KOPT-K1 (cell line): Measurements from ENCODE around the gene DNAAF8.
"Not testable (repeated sequence)": the region's sequence is repeated elsewhere in the genome, so short reads cannot be mapped to it uniquely, and the experiment has no call there.

ENCODE experiments used
- H3K27ac ChIP-seq: fragments of 200-600 bp; sonication (generic); 2 replicates; pipeline ENCODE4 v1.5.1; 2016; ENCODE audit warnings: antibody characterized with exemption, mild to moderate bottlenecking, low read depth, low read length; ENCODE audit not compliant: poor library complexity, severe bottlenecking
- H3K36me3 ChIP-seq: fragments of 200-600 bp; sonication (generic); 2 replicates; pipeline ENCODE4 v1.5.1; 2017; ENCODE audit warnings: antibody characterized with exemption, mild to moderate bottlenecking, low read length, moderate library complexity; ENCODE audit not compliant: insufficient read depth
- H3K9me3 ChIP-seq: fragments of 200-600 bp; sonication (generic); 2 replicates; pipeline ENCODE4 v1.5.1; 2017; ENCODE audit warnings: antibody characterized with exemption, low read length, mild to moderate bottlenecking; ENCODE audit not compliant: insufficient read depth, poor library complexity, severe bottlenecking

Gene DNAAF8

GRCh38 chr16:4728676-4729075 lies 5.7 kb upstream of the DNAAF8 start:
- Histone ChIP-seq H3K36me3 (peaks cover 42% of the 10 kb centered on the region; the same call in 1 of the 2 replicates), H3K9me3 (no peaks in the 10 kb centered on the region), H3K27ac (no peak overlapping the region)

GRCh38 chr16:4729876-4730275 lies 4.5 kb upstream of the DNAAF8 start:
- Histone ChIP-seq H3K9me3 (no peaks in the 10 kb centered on the region), H3K36me3 (peaks cover 38% of the 10 kb centered on the region; the same call in 1 of the 2 replicates), H3K27ac (no peak overlapping the region)

GRCh38 chr16:4733211-4733742 lies 1.1 kb upstream of the DNAAF8 start:
- Histone ChIP-seq H3K9me3 (no peaks in the 10 kb centered on the region), H3K27ac (peak overlapping the region; percentile 77)

GRCh38 chr16:4733747-4734062 lies 632 bp upstream of the DNAAF8 start:
- Histone ChIP-seq H3K9me3 (no peaks in the 10 kb centered on the region), H3K36me3 (peaks cover 18% of the 10 kb centered on the region; the same call in 1 of the 2 replicates), H3K27ac (peak overlapping the region; percentile 77)

More at GRCh38 chr16:4733211-4733742, 1.1 kb upstream of the DNAAF8 start:
- H3K36me3 ChIP-seq = peaks cover 22% of the 10 kb centered on the region; the same call in 1 of the 2 replicates

GRCh38 chr16:4734730-4735535 lies 596 bp downstream of the DNAAF8 start:
- no peaks in the 10 kb centered on the region for H3K9me3 ChIP-seq
- H3K27ac ChIP-seq = peak overlapping the region; percentile 77
- H3K36me3 ChIP-seq = peaks cover 7% of the 10 kb centered on the region; the same call in 1 of the 2 replicates

- no peaks in the 10 kb centered on the region for H3K9me3 ChIP-seq
- H3K27ac ChIP-seq = no peak overlapping the region
- H3K36me3 ChIP-seq = no peaks in the 10 kb centered on the region
Measured at GRCh38 chr16:4736546-4736945, 2.2 kb downstream of the DNAAF8 start.

GRCh38 chr16:4737545-4737944 lies 3.2 kb downstream of the DNAAF8 start:
- no peaks in the 10 kb centered on the region for H3K36me3 ChIP-seq
- H3K27ac ChIP-seq = no peak overlapping the region
- H3K9me3 ChIP-seq = no peaks in the 10 kb centered on the region

GRCh38 chr16:4738370-4738769 lies 4.0 kb downstream of the DNAAF8 start:
- H3K9me3 ChIP-seq, H3K27ac ChIP-seq, H3K36me3 ChIP-seq: not testable (repeated sequence)

- Histone ChIP-seq H3K27ac (no peak overlapping the region), H3K36me3 (no peaks in the 10 kb centered on the region), H3K9me3 (no peaks in the 10 kb centered on the region)
Measured at GRCh38 chr16:4743226-4743878, 9.0 kb downstream of the DNAAF8 start.

GRCh38 chr16:4744555-4745273 lies 10.4 kb downstream of the DNAAF8 start:
- no peaks in the 10 kb centered on the region for H3K9me3 ChIP-seq

GRCh38 chr16:4745274-4745569 lies 10.9 kb downstream of the DNAAF8 start:
- Histone ChIP-seq H3K36me3 (no peaks in the 10 kb centered on the region; the same call in 1 of the 2 replicates), H3K27ac (no peak overlapping the region), H3K9me3 (no peaks in the 10 kb centered on the region)

More at GRCh38 chr16:4744555-4745273, 10.4 kb downstream of the DNAAF8 start:
- Histone ChIP-seq H3K27ac (no peak overlapping the region), H3K36me3 (no peaks in the 10 kb centered on the region; the same call in 1 of the 2 replicates)

GRCh38 chr16:4746215-4746614 lies 11.9 kb downstream of the DNAAF8 start:
- Histone ChIP-seq H3K9me3 (no peaks in the 10 kb centered on the region), H3K36me3 (peaks cover 8% of the 10 kb centered on the region; the same call in 1 of the 2 replicates), H3K27ac (peak overlapping the region; percentile 44)

GRCh38 chr16:4746991-4747574 lies 12.7 kb downstream of the DNAAF8 start:
- Histone ChIP-seq H3K36me3 (peaks cover 17% of the 10 kb centered on the region), H3K9me3 (no peaks in the 10 kb centered on the region), H3K27ac (peak overlapping the region; percentile 44)

- H3K36me3 ChIP-seq = peaks cover 27% of the 10 kb centered on the region
- H3K9me3 ChIP-seq = no peaks in the 10 kb centered on the region
- H3K27ac ChIP-seq = peak overlapping the region; percentile 44
Measured at GRCh38 chr16:4747906-4748681, 13.8 kb downstream of the DNAAF8 start.
